ENCODE measurements around the gene NTMT1.

NTMT1 gene

DNA sequence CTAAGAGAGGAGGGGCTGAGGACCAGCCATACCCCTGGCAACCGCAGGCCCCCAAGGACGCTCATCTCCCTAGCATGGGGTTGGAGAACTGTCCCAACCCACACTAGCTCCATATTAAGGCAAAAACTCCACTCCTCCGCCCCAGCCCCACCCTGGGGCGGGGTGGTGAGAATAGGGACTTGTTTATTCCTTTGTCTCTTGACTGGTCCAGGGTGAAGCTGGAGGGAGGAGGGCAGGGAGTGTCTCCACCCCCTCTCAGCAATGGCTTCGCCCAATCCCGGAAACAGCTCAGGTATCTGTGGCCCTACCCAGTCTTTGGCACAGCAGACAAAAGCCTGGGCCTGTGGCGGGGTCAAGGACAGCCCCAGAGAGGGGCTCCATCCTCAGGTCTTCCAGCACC, 56.4 kb downstream of the NTMT1 start:
- no peak for DNase-seq

DNA sequence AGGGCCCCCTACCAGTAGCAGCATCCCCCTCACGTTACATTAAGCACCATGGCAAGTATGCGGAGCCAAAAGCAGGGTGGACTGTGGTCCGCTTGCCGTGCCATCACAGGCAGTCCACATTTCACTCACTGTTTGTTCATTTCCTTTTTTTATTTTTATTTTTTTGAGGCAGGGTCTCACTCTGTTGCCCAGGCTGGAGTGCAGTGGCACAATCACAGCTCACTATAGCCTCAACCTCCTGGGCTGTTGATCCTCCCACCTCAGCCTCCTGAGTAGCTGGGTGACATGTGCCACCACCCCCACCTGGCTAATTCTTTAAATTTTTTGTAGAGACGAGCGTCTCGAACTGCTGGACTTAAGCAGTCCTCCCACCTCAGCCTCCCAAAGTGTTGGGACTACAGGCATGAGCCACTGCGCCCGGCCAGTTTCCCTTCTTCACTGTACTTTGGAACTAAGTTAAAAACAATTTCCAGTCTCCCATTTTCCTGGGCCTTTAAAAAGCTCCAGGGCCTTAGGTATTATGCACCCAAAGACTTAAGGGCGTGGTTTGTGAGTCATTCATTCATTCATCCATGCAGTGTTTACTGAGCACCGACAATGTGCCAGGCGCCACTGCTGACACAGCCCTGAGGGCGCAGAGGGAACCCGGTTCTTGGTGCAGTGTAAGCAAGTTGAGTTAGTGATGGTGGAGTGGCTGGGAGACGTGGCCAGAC, 59.4 kb downstream of the NTMT1 start:
- DNase-seq = no peak

Data from activated CD4-positive, alpha-beta T cell treated with anti-CD3 and anti-CD28 coated beads, Interleukin-10, Interleukin-2, amounts not matched to agents 100 ng/mL and 50 ng/mL, durations not matched to agents 16 hours and 8 hours (primary cell).